Spleen (tissue), 7 donors: ENCODE results near the gene HSPBP1.

Source experiments
- POLR2A ChIP-seq, 3 donors: fragments of 450-650 bp; IDR thresholded peaks; one replicate each; pipeline ENCODE4 v1.5.1; 2017; ENCODE audit warnings: antibody characterized with exemption in 3 of 3, mild to moderate bottlenecking in 1 of 3
- TF ChIP-seq, protein P1 (sequence below), 11 experiments: fragments of 200-600 bp in 7 of 11; fragments of 450-650 bp in 4 of 11; sonication (generic) in 4 of 11; IDR thresholded peaks in 8 of 11; conservative IDR thresholded peaks in 3 of 11; 1 replicate in 7 of 11; 2 replicates in 4 of 11; pipeline versions ENCODE4 v1.4.0 to v1.8.0; 2016 to 2021; ENCODE audit warnings: antibody characterized with exemption in 11 of 11, inconsistent platforms in 4 of 11, mild to moderate bottlenecking in 1 of 11
- donor health status: DM: no; HTN: no; CAD: no; lungs with moderate emphysema.
- donor health status: DM: no; HTN: no; CAD: no.
- donor health status: DM: no; HTN: no; CAD: no.

GRCh38 chr19:55265173-55265572 is 14.7 kb downstream of the HSPBP1 start:
- TF ChIP-seq, protein P1, sequence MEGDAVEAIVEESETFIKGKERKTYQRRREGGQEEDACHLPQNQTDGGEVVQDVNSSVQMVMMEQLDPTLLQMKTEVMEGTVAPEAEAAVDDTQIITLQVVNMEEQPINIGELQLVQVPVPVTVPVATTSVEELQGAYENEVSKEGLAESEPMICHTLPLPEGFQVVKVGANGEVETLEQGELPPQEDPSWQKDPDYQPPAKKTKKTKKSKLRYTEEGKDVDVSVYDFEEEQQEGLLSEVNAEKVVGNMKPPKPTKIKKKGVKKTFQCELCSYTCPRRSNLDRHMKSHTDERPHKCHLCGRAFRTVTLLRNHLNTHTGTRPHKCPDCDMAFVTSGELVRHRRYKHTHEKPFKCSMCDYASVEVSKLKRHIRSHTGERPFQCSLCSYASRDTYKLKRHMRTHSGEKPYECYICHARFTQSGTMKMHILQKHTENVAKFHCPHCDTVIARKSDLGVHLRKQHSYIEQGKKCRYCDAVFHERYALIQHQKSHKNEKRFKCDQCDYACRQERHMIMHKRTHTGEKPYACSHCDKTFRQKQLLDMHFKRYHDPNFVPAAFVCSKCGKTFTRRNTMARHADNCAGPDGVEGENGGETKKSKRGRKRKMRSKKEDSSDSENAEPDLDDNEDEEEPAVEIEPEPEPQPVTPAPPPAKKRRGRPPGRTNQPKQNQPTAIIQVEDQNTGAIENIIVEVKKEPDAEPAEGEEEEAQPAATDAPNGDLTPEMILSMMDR (IDR thresholded peaks at IDR 0.05 in 8 of 11, conservative IDR thresholded peaks at IDR 0.05 in 3 of 11), result no peak
- TF ChIP-seq POLR2A (IDR thresholded peaks at IDR 0.05), result no peak
